Adrenal gland (tissue), 5 donors: ENCODE measurements around the gene CDK16.

Experiments used
- CTCF ChIP-seq, 6 experiments: fragments of 450-650 bp in 4 of 6; fragments of 200-600 bp in 2 of 6; sonication (generic) in 1 of 6; IDR thresholded peaks; 1 replicate in 5 of 6; 2 replicates in 1 of 6; pipeline versions ENCODE4 v1.5.1 to v1.8.0; 2016 to 2021; ENCODE audit warnings: antibody characterized with exemption in 6 of 6, mild to moderate bottlenecking in 2 of 6, moderate library complexity in 1 of 6
- POLR2A ChIP-seq, 2 donors: fragments of 450-650 bp; IDR thresholded peaks; one replicate each; pipeline ENCODE4 v1.6.1; 2017; ENCODE audit warnings: antibody characterized with exemption in 2 of 2, mild to moderate bottlenecking in 2 of 2, moderate library complexity in 1 of 2
- donor health status: DM: no; HTN: no; CAD: no.

GRCh38 chrX:47177079-47177478, 41.4 kb upstream of the CDK16 start:
- TF ChIP-seq CTCF (IDR thresholded peaks at IDR 0.05) (no peak), POLR2A (IDR thresholded peaks at IDR 0.05) (no peak)
